ENCODE data around the gene ACAA2.

GRCh38 chr18:49764032-49764431 is 49.3 kb downstream of the ACAA2 start:
- no peak for TF ChIP-seq CTCF (optimal IDR thresholded peaks at IDR 0.05 in 1 of 3, IDR thresholded peaks at IDR 0.05 in 1 of 3, conservative IDR thresholded peaks at IDR 0.05 in 1 of 3; ENCODE audit: extremely low read depth in 1 of 3, insufficient read depth in 2 of 3, low read length in 3 of 3)
- TF ChIP-seq EZH2 (IDR thresholded peaks at IDR 0.05; ENCODE audit: low read length) = no peak

Data from keratinocyte (primary cell).